Esophagus muscularis mucosa (tissue), 4 donors: ENCODE results near the gene GJD3. TPM values are rescaled to one million over a fixed set of nuclear protein-coding genes. Genes with fewer than 3 reads are reported as not detected.

ENCODE experiments used
- DNase-seq: peaks from one replicate; pipeline ENCODE4 v3.0.0-alpha.2; 2017; ENCODE audit errors: extremely low spot score
- H3K27ac ChIP-seq, 4 donors: fragments of 200-600 bp; sonication (generic); replicated peaks in 1 of 4; 1 replicate in 3 of 4; 2 replicates in 1 of 4; pipeline ENCODE4 v1.5.1; 2016 to 2019; ENCODE audit warnings: mild to moderate bottlenecking in 1 of 4
- H3K27me3 ChIP-seq, 4 donors: fragments of 200-600 bp; sonication (generic); one replicate each; pipeline versions ENCODE4 v1.5.1 to v1.6.0; 2016 to 2019
- H3K36me3 ChIP-seq, 4 donors: fragments of 200-600 bp; sonication (generic); one replicate each; pipeline ENCODE4 v1.5.1; 2016 to 2019
- H3K4me1 ChIP-seq, 4 donors: fragments of 200-600 bp; sonication (generic); one replicate each; pipeline ENCODE4 v1.5.1; 2016 to 2019
- H3K4me3 ChIP-seq, 4 donors: fragments of 200-600 bp; sonication (generic); 1 replicate in 2 of 4; 2 replicates in 2 of 4; pipeline ENCODE4 v1.5.1; 2016 to 2019; ENCODE audit warnings: mild to moderate bottlenecking in 4 of 4, moderate library complexity in 1 of 4
- H3K9me3 ChIP-seq, 4 donors: fragments of 200-600 bp; sonication (generic); 1 replicate in 3 of 4; 2 replicates in 1 of 4; pipeline ENCODE4 v1.5.1; 2016 to 2019
- CTCF ChIP-seq, 3 experiments: fragments of 200-600 bp in 2 of 3; fragments of 450-650 bp in 1 of 3; sonication (generic) in 2 of 3; IDR thresholded peaks; one replicate each; pipeline ENCODE4 v1.5.1; 2017 to 2019; ENCODE audit warnings: antibody characterized with exemption in 3 of 3, mild to moderate bottlenecking in 2 of 3, moderate library complexity in 1 of 3
- EP300 ChIP-seq: sonication (generic); formaldehyde crosslinking; IDR thresholded peaks from one replicate; pipeline ENCODE4 v1.6.1; 2017; ENCODE audit warnings: antibody characterized with exemption
- POLR2A ChIP-seq: fragments of 450-650 bp; IDR thresholded peaks from one replicate; pipeline ENCODE4 v1.6.1; 2017; ENCODE audit warnings: antibody characterized with exemption, moderate library complexity, mild to moderate bottlenecking, low read depth
- POLR2AphosphoS5 ChIP-seq, 2 donors: sonication (generic); formaldehyde crosslinking; IDR thresholded peaks; one replicate each; pipeline ENCODE4 v1.6.1; 2017; ENCODE audit warnings: antibody characterized with exemption in 2 of 2
- WGBS: methylation state at CpG from one replicate; pipeline ENCODE4 v1.1.5; 2018; 5-methylcytosine and 5-hydroxymethylcytosine counted together
- intact Hi-C: fragments of 100-400 bp; cut with DNase I; formaldehyde crosslinking; loops from one replicate; pipeline ENCODE4 v1.15.1; 2023
- total RNA-seq, 4 donors: library from RNA; depleted of rRNA; stranded (reverse); fragments of >200 nt; gene quantifications; one replicate each; pipeline versions ENCODE4 v1.1.0 to v1.2.1, GENCODE V29; 2016

Gene GJD3
- total RNA-seq, 4 donors from 2014 or later, result 0.40 to 0.50 TPM; not detected in 2

- H3K9me3 ChIP-seq, result no peaks in the 10 kb centered on the region
- peaks cover 92 to 95% (median 94%) of the 10 kb centered on the region in 4 donors for H3K4me1 ChIP-seq
- intact Hi-C loops, result loop anchor here (2.0 kb wide), 1 partner anchor 25 kb away; no protein-coding TSS in a partner anchor
- DNase-seq, result peak; percentile 98
- 1% methylated on average over 39 of the region's 70 CpGs for WGBS
- no peaks in the 10 kb centered on the region for H3K27me3 ChIP-seq
- peak overlapping the region; percentile 94 to 98 (median 96) for H3K27ac ChIP-seq
- H3K4me3 ChIP-seq, result peak overlapping the region; percentile 90 to 99 (median 94)
- TF ChIP-seq POLR2A (peak; percentile 82), POLR2AphosphoS5 (IDR thresholded peaks at IDR 0.05) (peak; percentile 90 to 94), EP300 (no peak), CTCF (IDR thresholded peaks at IDR 0.05) (peak in 1 of 3 experiments; percentile 15)
- H3K36me3 ChIP-seq, result no peaks in the 10 kb centered on the region
Observed at GRCh38 chr17:40317880-40318829, 46.4 kb downstream of the GJD3 start.

GRCh38 chr17:40317345-40317873 is 47.1 kb downstream of the GJD3 start:
- Histone ChIP-seq H3K4me3 (peak overlapping the region; percentile 90 to 99 (median 94)), H3K27ac (peak overlapping the region; percentile 94 to 98 (median 96)), H3K36me3 (no peaks in the 10 kb centered on the region), H3K9me3 (no peaks in the 10 kb centered on the region), H3K4me1 (peaks cover 92 to 95% (median 94%) of the 10 kb centered on the region in 4 donors), H3K27me3 (no peaks in the 10 kb centered on the region)
- TF ChIP-seq EP300 (no peak), CTCF (IDR thresholded peaks at IDR 0.05) (peak; percentile 41 to 64 (median 42))
- no peak for DNase-seq
- intact Hi-C loops, result loop anchor here (2.0 kb wide), 1 partner anchor 25 kb away; no protein-coding TSS in a partner anchor
- under 1% methylated on average over 6 of the region's 6 CpGs for WGBS

DNA sequence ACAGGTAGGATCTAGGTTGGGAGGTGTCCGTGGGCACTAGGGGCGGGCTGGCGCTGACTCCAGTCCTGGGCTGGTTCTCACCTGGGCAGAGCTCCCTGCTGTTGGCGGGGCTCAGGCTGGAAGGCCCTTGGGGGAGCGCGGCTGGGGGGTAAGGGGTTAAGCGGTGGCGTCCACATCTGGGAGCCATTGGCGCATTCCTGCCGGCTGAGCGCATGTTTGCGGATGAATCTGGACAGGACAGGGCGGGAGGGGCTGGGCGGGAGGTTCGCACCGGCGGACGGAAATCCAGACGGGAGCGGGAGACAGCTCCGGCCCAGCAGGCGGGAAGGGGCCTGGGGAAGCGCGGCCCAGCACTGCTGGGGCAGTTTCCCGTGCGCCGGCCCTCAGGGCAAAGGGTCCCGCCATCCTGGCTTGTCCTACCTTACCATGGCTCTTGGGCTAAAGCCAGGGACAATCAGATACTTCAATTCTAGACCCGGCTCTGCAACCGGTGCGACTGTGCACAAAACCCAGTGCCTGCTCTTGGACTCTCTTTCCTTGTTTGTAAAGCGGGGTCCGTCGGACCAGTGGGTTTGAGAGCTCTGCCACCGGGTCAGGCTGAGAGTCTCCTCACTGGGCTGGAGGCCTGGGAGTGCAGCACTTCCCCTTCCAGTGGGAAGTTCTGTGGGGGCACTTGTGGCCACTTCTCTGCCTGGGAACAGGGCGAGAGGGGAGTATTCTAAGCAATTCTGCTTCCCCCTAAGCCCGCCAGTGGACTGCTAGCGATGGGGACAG is 47.8 kb downstream of the GJD3 start:
- TF ChIP-seq CTCF (IDR thresholded peaks at IDR 0.05) (peak in 1 of 3 experiments; percentile 19), EP300 (no peak), POLR2AphosphoS5 (IDR thresholded peaks at IDR 0.05) (peak; percentile 58 to 81)
- Histone ChIP-seq H3K27ac (peak overlapping the region; percentile 94 to 98 (median 96)), H3K4me3 (peak overlapping the region; percentile 90 to 99 (median 94)), H3K27me3 (no peaks in the 10 kb centered on the region), H3K36me3 (no peaks in the 10 kb centered on the region), H3K9me3 (no peaks in the 10 kb centered on the region), H3K4me1 (peaks cover 92 to 95% (median 94%) of the 10 kb centered on the region in 4 donors)
- intact Hi-C loops, result loop anchor here (2.0 kb wide), 1 partner anchor 26 kb away; no protein-coding TSS in a partner anchor
- WGBS, result 19% methylated on average over 25 of the region's 38 CpGs
- DNase-seq, result no peak

DNA sequence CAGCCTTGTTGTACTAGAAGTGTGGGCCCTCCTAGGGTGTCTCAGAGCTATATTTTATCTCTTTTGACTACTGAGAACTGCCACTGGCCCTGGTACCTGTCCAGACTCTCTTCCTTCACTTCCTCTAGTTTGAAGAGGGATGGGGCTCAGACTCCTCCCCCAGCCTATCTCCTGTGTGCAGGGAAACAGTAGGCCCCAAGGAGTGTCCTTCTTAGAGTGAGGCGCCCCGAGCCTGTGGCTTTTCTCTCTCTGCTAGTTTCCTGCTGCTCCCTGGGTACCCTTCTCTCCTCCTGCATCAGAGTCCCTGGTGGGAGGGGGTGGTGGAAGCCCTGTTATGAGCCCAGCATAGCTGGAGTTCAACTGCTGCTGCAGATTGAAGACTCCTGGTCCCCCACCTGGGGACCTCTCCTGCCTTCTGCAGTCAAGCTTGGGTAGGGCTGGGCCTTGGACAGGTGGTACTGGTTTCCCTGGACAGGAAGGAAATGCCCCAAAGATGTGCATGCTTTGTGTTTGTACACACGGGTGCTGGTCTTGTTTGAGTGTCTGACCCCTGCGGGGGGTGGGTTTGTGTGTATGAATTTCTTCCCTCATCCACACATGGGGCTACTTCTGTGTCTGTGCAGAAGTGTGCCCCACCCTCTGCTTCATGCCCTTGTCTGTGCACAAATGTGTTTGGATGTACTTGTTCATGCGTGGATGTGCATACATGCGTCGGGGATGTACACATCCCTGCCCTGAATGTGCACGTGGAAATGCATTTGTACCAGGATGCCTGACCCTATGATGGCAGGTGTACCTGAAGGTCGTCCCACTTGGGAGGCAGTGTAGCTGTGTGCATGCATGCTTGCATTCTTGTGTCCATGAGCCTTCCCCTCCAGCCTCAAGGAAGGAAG is 48.6 kb downstream of the GJD3 start:
- intact Hi-C loops, result loop anchor here (2.0 kb wide), 1 partner anchor 27 kb away; no protein-coding TSS in a partner anchor
- H3K4me1 ChIP-seq, result peaks cover 92 to 95% (median 94%) of the 10 kb centered on the region in 4 donors
- no peaks in the 10 kb centered on the region for H3K9me3 ChIP-seq
- peak overlapping the region; percentile 94 to 98 (median 96) for H3K27ac ChIP-seq
- WGBS, result 62% methylated on average over 7 of the region's 9 CpGs
- TF ChIP-seq CTCF (IDR thresholded peaks at IDR 0.05), result no peak
- no peak for TF ChIP-seq POLR2AphosphoS5 (IDR thresholded peaks at IDR 0.05)
- no peak for TF ChIP-seq EP300
- no peak for TF ChIP-seq POLR2A
- peak overlapping the region; percentile 90 to 99 (median 94) for H3K4me3 ChIP-seq
- no peaks in the 10 kb centered on the region for H3K27me3 ChIP-seq
- no peak for DNase-seq
- no peaks in the 10 kb centered on the region for H3K36me3 ChIP-seq
